ENCODE data around the gene S100A5.

Gene S100A5

GRCh38 chr1:153548722-153549688 is 8.3 kb upstream of the S100A5 start, which contains the start of gene S100A3:
S100A3 (minus strand) TSS chr1:153549258; CDS start chr1:153548485, 773 bp downstream.
- Histone ChIP-seq H3K27me3 (ENCODE audit: control insufficient read depth, low read length) (peaks cover 41% of the 10 kb centered on the region), H3K9me2 (replicated peaks; ENCODE audit: control insufficient read depth, low read length) (no peaks in the 10 kb centered on the region), H3K9me3 (ENCODE audit: control insufficient read depth, insufficient read depth, low read length) (no peaks in the 10 kb centered on the region), H3K4me1 (ENCODE audit: control insufficient read depth, low read length) (peaks cover 12% of the 10 kb centered on the region), H3K4me2 (ENCODE audit: low read length) (no peak within 1 kb of the TSS), H4K20me1 (ENCODE audit: control insufficient read depth, insufficient read depth, low read depth, low read length) (no peaks in the 10 kb centered on the region), H3K4me3 (ENCODE audit: low read length) (no peak within 1 kb of the TSS), H3K36me3 (ENCODE audit: control insufficient read depth, low read length) (no peaks in the 10 kb centered on the region), H3K79me2 (ENCODE audit: control insufficient read depth, low read length) (no peaks in the 10 kb centered on the region), H3K27ac (ENCODE audit: low read depth, low read length) (no peak within 1 kb of the TSS), H3F3A (ENCODE audit: control insufficient read depth, insufficient read depth) (no peaks in the 10 kb centered on the region)
- TF ChIP-seq CTCF (IDR thresholded peaks at IDR 0.05; ENCODE audit: low read depth, low read length, poor library complexity, severe bottlenecking) (no peak), EZH2phosphoT487 (IDR thresholded peaks at IDR 0.05; ENCODE audit: borderline replicate concordance, low read length) (no peak)

- H3K27ac ChIP-seq (ENCODE audit: low read depth, low read length): no peak overlapping the region
- no peaks in the 10 kb centered on the region for H4K20me1 ChIP-seq (ENCODE audit: control insufficient read depth, insufficient read depth, low read depth, low read length)
- H3F3A ChIP-seq (ENCODE audit: control insufficient read depth, insufficient read depth): no peaks in the 10 kb centered on the region
- H3K9me3 ChIP-seq (ENCODE audit: control insufficient read depth, insufficient read depth, low read length): no peaks in the 10 kb centered on the region
- no peaks in the 10 kb centered on the region for H3K36me3 ChIP-seq (ENCODE audit: control insufficient read depth, low read length)
- H3K4me3 ChIP-seq (ENCODE audit: low read length): no peak overlapping the region
- H3K79me2 ChIP-seq (ENCODE audit: control insufficient read depth, low read length): no peaks in the 10 kb centered on the region
- H3K4me1 ChIP-seq (ENCODE audit: control insufficient read depth, low read length): peaks cover 12% of the 10 kb centered on the region
- H3K27me3 ChIP-seq (ENCODE audit: control insufficient read depth, low read length): peaks cover 41% of the 10 kb centered on the region
- no peak for TF ChIP-seq EZH2phosphoT487 (IDR thresholded peaks at IDR 0.05; ENCODE audit: borderline replicate concordance, low read length)
- TF ChIP-seq CTCF (IDR thresholded peaks at IDR 0.05; ENCODE audit: low read depth, low read length, poor library complexity, severe bottlenecking): no peak
- H3K9me2 ChIP-seq (replicated peaks; ENCODE audit: control insufficient read depth, low read length): no peaks in the 10 kb centered on the region
- no peak overlapping the region for H3K4me2 ChIP-seq (ENCODE audit: low read length)
Observed at GRCh38 chr1:153547560-153548551, 7.1 kb upstream of the S100A5 start.

- H3K27ac ChIP-seq (ENCODE audit: low read depth, low read length): no peak overlapping the region
- no peak for TF ChIP-seq EZH2phosphoT487 (IDR thresholded peaks at IDR 0.05; ENCODE audit: borderline replicate concordance, low read length)
- TF ChIP-seq CTCF (IDR thresholded peaks at IDR 0.05; ENCODE audit: low read depth, low read length, poor library complexity, severe bottlenecking): no peak
- no peaks in the 10 kb centered on the region for H3F3A ChIP-seq (ENCODE audit: control insufficient read depth, insufficient read depth)
- no peaks in the 10 kb centered on the region for H3K9me3 ChIP-seq (ENCODE audit: control insufficient read depth, insufficient read depth, low read length)
- H3K4me3 ChIP-seq (ENCODE audit: low read length): no peak overlapping the region
- H3K36me3 ChIP-seq (ENCODE audit: control insufficient read depth, low read length): no peaks in the 10 kb centered on the region
- peaks cover 12% of the 10 kb centered on the region for H3K4me1 ChIP-seq (ENCODE audit: control insufficient read depth, low read length)
- no peaks in the 10 kb centered on the region for H3K79me2 ChIP-seq (ENCODE audit: control insufficient read depth, low read length)
- peaks cover 41% of the 10 kb centered on the region for H3K27me3 ChIP-seq (ENCODE audit: control insufficient read depth, low read length)
- no peaks in the 10 kb centered on the region for H4K20me1 ChIP-seq (ENCODE audit: control insufficient read depth, insufficient read depth, low read depth, low read length)
- H3K4me2 ChIP-seq (ENCODE audit: low read length): no peak overlapping the region
- no peaks in the 10 kb centered on the region for H3K9me2 ChIP-seq (replicated peaks; ENCODE audit: control insufficient read depth, low read length)
Observed at GRCh38 chr1:153546796-153547559, 6.2 kb upstream of the S100A5 start.

Data from DOHH2 (cell line).